Panc1 (cell line): ENCODE measurements around the gene CPNE7. TPM values are rescaled to one million over a fixed set of nuclear protein-coding genes. Genes with fewer than 3 reads are reported as not detected.

Experiments
- ATAC-seq: fragments of 200-7000 bp; cut with Tn5 transposase; 2 replicates; pipeline ENCODE4 v1.9.1; 2020; ENCODE audit warnings: mild to moderate bottlenecking, moderate library complexity
- BruUV-seq: library from RNA; stranded (reverse); fragments of 400-500 nt; replicated peaks from 2 replicates; lab custom pipeline; 2021; lab: Mats Ljungman, UMichigan
- CTCF ChIA-PET: fragments of 300-600 bp; sonication (Branson Sonifier 250); formaldehyde crosslinking; loops from one replicate; lab custom pipeline; 2022; ENCODE audit warnings: antibody characterized with exemption; lab: Charles Lee
- POLR2A ChIA-PET: fragments of 300-600 bp; sonication (Branson Sonifier 250); formaldehyde crosslinking; loops from one replicate; lab custom pipeline; 2022; ENCODE audit warnings: antibody characterized with exemption; lab: Charles Lee
- DNase-seq: peaks from one replicate; pipeline ENCODE4 v3.0.0-alpha.2; 2010; ENCODE audit warnings: low read depth, low spot score
- H3K27ac ChIP-seq: 2 replicates; pipeline ENCODE4 v1.5.1; 2011; ENCODE audit warnings: mild to moderate bottlenecking, low read length, inconsistent platforms
- H3K27me3 ChIP-seq: fragments of 200-500 bp; sonication (Bioruptor generic); 2 replicates; pipeline ENCODE4 v1.6.0; 2014; ENCODE audit warnings: low read length, inconsistent platforms; ENCODE audit not compliant: control insufficient read depth, insufficient read depth
- H3K36me3 ChIP-seq: fragments of 200-500 bp; sonication (Bioruptor generic); 2 replicates; pipeline ENCODE4 v1.5.1; 2014; ENCODE audit warnings: inconsistent platforms, mild to moderate bottlenecking, low read length, moderate library complexity; ENCODE audit not compliant: control insufficient read depth, insufficient read depth
- H3K4me1 ChIP-seq: 2 replicates; pipeline ENCODE4 v1.5.1; 2011; ENCODE audit warnings: inconsistent platforms, mild to moderate bottlenecking, low read length, moderate library complexity; ENCODE audit not compliant: control insufficient read depth, insufficient read depth
- H3K4me3 ChIP-seq, 2 experiments: 2 replicates each; pipeline ENCODE4 v1.5.1; 2011 to 2012; ENCODE audit warnings: low read depth in 2 of 2, low read length in 2 of 2, mild to moderate bottlenecking in 2 of 2, inconsistent platforms in 1 of 2, moderate library complexity in 1 of 2
- H3K9me3 ChIP-seq: fragments of 200-500 bp; sonication (Bioruptor generic); 2 replicates; pipeline ENCODE4 v1.5.1; 2014; ENCODE audit warnings: low read depth, mild to moderate bottlenecking, inconsistent platforms, low read length, moderate library complexity; ENCODE audit not compliant: control insufficient read depth, insufficient read depth
- POLR2AphosphoS5 ChIP-seq: IDR thresholded peaks from 2 replicates; pipeline ENCODE4 v1.6.1; 2012; ENCODE audit warnings: mild to moderate bottlenecking, low read depth, low read length, moderate library complexity
- SIN3A ChIP-seq: IDR thresholded peaks from 2 replicates; pipeline ENCODE4 v1.6.1; 2012; ENCODE audit warnings: low read depth, mild to moderate bottlenecking, low read length, moderate library complexity, borderline replicate concordance; ENCODE audit not compliant: insufficient read depth
- TCF7L2 ChIP-seq: IDR thresholded peaks from 2 replicates; pipeline ENCODE4 v1.6.1; 2011; ENCODE audit warnings: mild to moderate bottlenecking, low read depth, low read length, inconsistent platforms
- in situ Hi-C: cut with HindIII; loops from 2 replicates; pipeline ENCODE4 v1.10.0; 2016; ENCODE audit warnings: low sequenced_read_pairs, low pct_unique_long_range_greater_than_20kb
- intact Hi-C: fragments of 100-400 bp; cut with micrococcal nuclease; formaldehyde crosslinking; loops from one replicate; pipeline ENCODE4 v1.10.0; 2022; ENCODE audit not compliant: unreplicated experiment
- total RNA-seq: library from RNA; stranded (reverse); gene quantifications from one replicate; pipeline ENCODE4 v1.2.1, GENCODE V29; 2021; ENCODE audit not compliant: unreplicated experiment
- TF ChIP-seq, protein P1 (sequence below): fragments of 450-650 bp; IDR thresholded peaks from 2 replicates; pipeline ENCODE4 v1.5.1; 2017; ENCODE audit warnings: mild to moderate bottlenecking
- TF ChIP-seq, protein P2 (sequence below), 2 experiments: IDR thresholded peaks; 2 replicates each; pipeline ENCODE4 v1.6.1; 2011 to 2012; ENCODE audit warnings: low read depth in 2 of 2, control low read depth in 1 of 2, low read length in 1 of 2, mild to moderate bottlenecking in 1 of 2, moderate library complexity in 1 of 2; ENCODE audit not compliant: insufficient read depth in 1 of 2

CPNE7 gene
- total RNA-seq, 1 experiment from 2014 or later, result 32.7 TPM

DNA sequence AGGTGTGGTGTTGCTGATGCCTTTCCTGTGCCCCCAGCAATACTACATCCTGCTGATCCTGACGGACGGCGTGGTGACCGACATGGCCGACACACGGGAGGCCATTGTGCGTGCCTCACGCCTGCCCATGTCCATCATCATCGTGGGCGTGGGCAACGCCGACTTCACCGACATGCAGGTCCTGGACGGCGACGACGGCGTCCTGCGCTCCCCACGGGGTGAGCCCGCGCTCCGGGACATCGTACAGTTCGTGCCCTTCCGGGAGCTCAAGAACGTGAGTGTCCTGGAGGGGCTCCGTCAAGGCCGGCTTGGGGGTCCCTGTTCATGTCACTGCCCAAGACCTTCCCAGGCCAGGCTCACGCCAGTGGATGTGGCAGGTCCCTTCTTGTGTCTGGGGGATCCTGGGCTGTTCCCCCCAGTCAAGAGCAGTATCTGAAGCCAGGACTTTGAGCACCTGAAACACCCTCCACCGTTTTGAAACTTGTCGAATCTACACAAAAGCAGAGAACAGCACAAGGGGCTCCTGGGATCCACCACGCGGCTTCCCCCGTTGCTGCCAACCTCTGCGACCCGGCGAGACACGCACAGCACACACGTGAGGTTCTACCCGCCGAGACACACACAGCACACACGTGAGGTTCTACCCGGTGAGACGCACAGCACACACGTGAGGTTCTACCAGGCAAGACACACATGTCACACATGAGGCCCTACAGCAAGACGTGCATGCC lies 19.9 kb downstream of the CPNE7 start:
- no TSS peak for BruUV-seq
- POLR2A ChIA-PET, result no interaction called here

GRCh38 chr16:89596061-89596689 lies 20.6 kb downstream of the CPNE7 start:
- Histone ChIP-seq H3K4me3 (no peak overlapping the region), H3K27ac (no peak overlapping the region), H3K27me3 (no peaks in the 10 kb centered on the region), H3K4me1 (peaks cover 3% of the 10 kb centered on the region), H3K9me3 (no peaks in the 10 kb centered on the region), H3K36me3 (no peaks in the 10 kb centered on the region)
- intact Hi-C loops, result no loop called here
- in situ Hi-C loops, result no loop called here
- TF ChIP-seq TCF7L2 (no peak), POLR2AphosphoS5 (no peak), SIN3A (no peak)
- TF ChIP-seq, protein P1, sequence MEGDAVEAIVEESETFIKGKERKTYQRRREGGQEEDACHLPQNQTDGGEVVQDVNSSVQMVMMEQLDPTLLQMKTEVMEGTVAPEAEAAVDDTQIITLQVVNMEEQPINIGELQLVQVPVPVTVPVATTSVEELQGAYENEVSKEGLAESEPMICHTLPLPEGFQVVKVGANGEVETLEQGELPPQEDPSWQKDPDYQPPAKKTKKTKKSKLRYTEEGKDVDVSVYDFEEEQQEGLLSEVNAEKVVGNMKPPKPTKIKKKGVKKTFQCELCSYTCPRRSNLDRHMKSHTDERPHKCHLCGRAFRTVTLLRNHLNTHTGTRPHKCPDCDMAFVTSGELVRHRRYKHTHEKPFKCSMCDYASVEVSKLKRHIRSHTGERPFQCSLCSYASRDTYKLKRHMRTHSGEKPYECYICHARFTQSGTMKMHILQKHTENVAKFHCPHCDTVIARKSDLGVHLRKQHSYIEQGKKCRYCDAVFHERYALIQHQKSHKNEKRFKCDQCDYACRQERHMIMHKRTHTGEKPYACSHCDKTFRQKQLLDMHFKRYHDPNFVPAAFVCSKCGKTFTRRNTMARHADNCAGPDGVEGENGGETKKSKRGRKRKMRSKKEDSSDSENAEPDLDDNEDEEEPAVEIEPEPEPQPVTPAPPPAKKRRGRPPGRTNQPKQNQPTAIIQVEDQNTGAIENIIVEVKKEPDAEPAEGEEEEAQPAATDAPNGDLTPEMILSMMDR, result no peak
- TF ChIP-seq, protein P2, sequence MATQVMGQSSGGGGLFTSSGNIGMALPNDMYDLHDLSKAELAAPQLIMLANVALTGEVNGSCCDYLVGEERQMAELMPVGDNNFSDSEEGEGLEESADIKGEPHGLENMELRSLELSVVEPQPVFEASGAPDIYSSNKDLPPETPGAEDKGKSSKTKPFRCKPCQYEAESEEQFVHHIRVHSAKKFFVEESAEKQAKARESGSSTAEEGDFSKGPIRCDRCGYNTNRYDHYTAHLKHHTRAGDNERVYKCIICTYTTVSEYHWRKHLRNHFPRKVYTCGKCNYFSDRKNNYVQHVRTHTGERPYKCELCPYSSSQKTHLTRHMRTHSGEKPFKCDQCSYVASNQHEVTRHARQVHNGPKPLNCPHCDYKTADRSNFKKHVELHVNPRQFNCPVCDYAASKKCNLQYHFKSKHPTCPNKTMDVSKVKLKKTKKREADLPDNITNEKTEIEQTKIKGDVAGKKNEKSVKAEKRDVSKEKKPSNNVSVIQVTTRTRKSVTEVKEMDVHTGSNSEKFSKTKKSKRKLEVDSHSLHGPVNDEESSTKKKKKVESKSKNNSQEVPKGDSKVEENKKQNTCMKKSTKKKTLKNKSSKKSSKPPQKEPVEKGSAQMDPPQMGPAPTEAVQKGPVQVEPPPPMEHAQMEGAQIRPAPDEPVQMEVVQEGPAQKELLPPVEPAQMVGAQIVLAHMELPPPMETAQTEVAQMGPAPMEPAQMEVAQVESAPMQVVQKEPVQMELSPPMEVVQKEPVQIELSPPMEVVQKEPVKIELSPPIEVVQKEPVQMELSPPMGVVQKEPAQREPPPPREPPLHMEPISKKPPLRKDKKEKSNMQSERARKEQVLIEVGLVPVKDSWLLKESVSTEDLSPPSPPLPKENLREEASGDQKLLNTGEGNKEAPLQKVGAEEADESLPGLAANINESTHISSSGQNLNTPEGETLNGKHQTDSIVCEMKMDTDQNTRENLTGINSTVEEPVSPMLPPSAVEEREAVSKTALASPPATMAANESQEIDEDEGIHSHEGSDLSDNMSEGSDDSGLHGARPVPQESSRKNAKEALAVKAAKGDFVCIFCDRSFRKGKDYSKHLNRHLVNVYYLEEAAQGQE (IDR thresholded peaks at IDR 0.05; ENCODE audit: insufficient read depth in 1 of 2, low read depth in 2 of 2, low read length in 1 of 2), result no peak
- POLR2A ChIA-PET, result no interaction called here
- no peak for DNase-seq
- no TSS peak for BruUV-seq
- CTCF ChIA-PET, result no interaction called here
- no peak for ATAC-seq

More for the DNA sequence above, 19.9 kb downstream of the CPNE7 start:
- Histone ChIP-seq H3K36me3 (no peaks in the 10 kb centered on the region), H3K4me1 (no peaks in the 10 kb centered on the region; the same call in none of the 2 replicates), H3K4me3 (no peak overlapping the region), H3K27ac (no peak overlapping the region), H3K27me3 (no peaks in the 10 kb centered on the region), H3K9me3 (no peaks in the 10 kb centered on the region)
- intact Hi-C loops (no loop called here), in situ Hi-C loops (no loop called here)
- ATAC-seq, result no peak
- CTCF ChIA-PET, result no interaction called here
- DNase-seq, result no peak
- no peak for TF ChIP-seq TCF7L2
- no peak for TF ChIP-seq SIN3A
- TF ChIP-seq, protein P1, result no peak
